Stimulated activated naive B cell treated with anti-CD40 and anti-IgM and Interleukin-4, amounts not matched to agents 10 μg/mL and 1 μg/mL and 100 μg/mL, for 72 hours (primary cell): Measurements from ENCODE around the gene SCART1.
"Not testable (repeated sequence)": the region's sequence is repeated elsewhere in the genome, so short reads cannot be mapped to it uniquely, and the experiment has no call there.

Source experiments
- ATAC-seq, 2 donors: fragments of 150-1000 bp; cut with Tn5 transposase; replicated peaks; 2 replicates each; pipeline ENCODE4 v1.10.0; 2021; ENCODE audit warnings: moderate library complexity in 1 of 2
- DNase-seq: peaks from one replicate; pipeline ENCODE4 v3.0.0; 2021
- H3K27ac Mint-ChIP-seq: one replicate; pipeline ENCODE4 v1.8.0; 2022; ENCODE audit warnings: mild to moderate bottlenecking, mixed read lengths
- H3K27me3 Mint-ChIP-seq, 2 donors: one replicate each; pipeline ENCODE4 v1.8.0; 2022; ENCODE audit warnings: mixed read lengths in 2 of 2
- H3K36me3 Mint-ChIP-seq, 2 donors: one replicate each; pipeline ENCODE4 v1.8.0; 2022; ENCODE audit warnings: mixed read lengths in 2 of 2, mild to moderate bottlenecking in 1 of 2
- H3K4me1 Mint-ChIP-seq, 2 donors: one replicate each; pipeline ENCODE4 v1.8.0; 2022; ENCODE audit warnings: mixed read lengths in 2 of 2, mild to moderate bottlenecking in 1 of 2
- H3K4me3 Mint-ChIP-seq, 2 donors: one replicate each; pipeline ENCODE4 v1.8.0; 2022; ENCODE audit warnings: mild to moderate bottlenecking in 2 of 2, mixed read lengths in 2 of 2, moderate library complexity in 1 of 2
- H3K9me3 Mint-ChIP-seq, 2 donors: one replicate each; pipeline ENCODE4 v1.8.0; 2022; ENCODE audit warnings: mixed read lengths in 2 of 2, mild to moderate bottlenecking in 1 of 2

SCART1 gene

GRCh38 chr10:133453516-133454203, at the start of gene SCART1:
TSS of gene SCART1 (plus strand) at chr10:133453945. CDS start at chr10:133453998, 53 bp downstream.
- peaks cover 1 to 2% of the 10 kb centered on the region in 2 donors for H3K36me3 Mint-ChIP-seq
- no peak for DNase-seq
- no peak within 1 kb of the TSS for H3K4me3 Mint-ChIP-seq
- peaks cover 0 to 4% of the 10 kb centered on the region in 2 donors for H3K27me3 Mint-ChIP-seq
- ATAC-seq: no peak
- H3K9me3 Mint-ChIP-seq: peaks cover 4 to 6% of the 10 kb centered on the region in 2 donors
- no peaks in the 10 kb centered on the region for H3K4me1 Mint-ChIP-seq
- H3K27ac Mint-ChIP-seq: no peak within 1 kb of the TSS

GRCh38 chr10:133405272-133405671, 48.5 kb upstream of the SCART1 start:
- peaks cover 0 to under 1% of the 10 kb centered on the region in 2 donors for H3K9me3 Mint-ChIP-seq
- H3K4me1 Mint-ChIP-seq: peaks cover 36 to 70% of the 10 kb centered on the region in 2 donors
- H3K27ac Mint-ChIP-seq: no peak overlapping the region
- no peaks in the 10 kb centered on the region for H3K27me3 Mint-ChIP-seq
- peaks cover 60 to 85% of the 10 kb centered on the region in 2 donors for H3K36me3 Mint-ChIP-seq
- ATAC-seq (no peak), DNase-seq (no peak)
- no peak overlapping the region for H3K4me3 Mint-ChIP-seq

GRCh38 chr10:133405844-133406527, 47.8 kb upstream of the SCART1 start:
- Mint-ChIP-seq H3K9me3 (peaks cover 3% of the 10 kb centered on the region in 2 donors), H3K36me3 (peaks cover 66 to 88% of the 10 kb centered on the region in 2 donors), H3K4me1 (peaks cover 32 to 63% of the 10 kb centered on the region in 2 donors), H3K4me3 (no peak overlapping the region), H3K27me3 (no peaks in the 10 kb centered on the region), H3K27ac (no peak overlapping the region)
- DNase-seq (no peak), ATAC-seq (peak; percentile 25 to 56)

GRCh38 chr10:133411523-133412380, 42.0 kb upstream of the SCART1 start:
- no peak for DNase-seq
- Mint-ChIP-seq H3K36me3 (peaks cover 80 to 88% of the 10 kb centered on the region in 2 donors), H3K27ac (no peak overlapping the region), H3K4me3 (no peak overlapping the region), H3K27me3 (no peaks in the 10 kb centered on the region), H3K4me1 (peaks cover 12 to 27% of the 10 kb centered on the region in 2 donors), H3K9me3 (peaks cover 15 to 19% of the 10 kb centered on the region in 2 donors)
- no peak for ATAC-seq

- Mint-ChIP-seq H3K4me1 (peaks cover 9 to 27% of the 10 kb centered on the region in 2 donors), H3K27ac (no peak overlapping the region), H3K9me3 (peaks cover 15 to 19% of the 10 kb centered on the region in 2 donors), H3K4me3 (no peak overlapping the region), H3K27me3 (no peaks in the 10 kb centered on the region), H3K36me3 (peaks cover 74 to 82% of the 10 kb centered on the region in 2 donors)
- ATAC-seq (no peak), DNase-seq (no peak)
Measured at GRCh38 chr10:133412381-133412711, 41.4 kb upstream of the SCART1 start.

- peaks cover 66 to 76% of the 10 kb centered on the region in 2 donors for H3K36me3 Mint-ChIP-seq
- H3K4me3 Mint-ChIP-seq: not testable (repeated sequence)
Measured at GRCh38 chr10:133414401-133414800, 39.3 kb upstream of the SCART1 start.

GRCh38 chr10:133415752-133416151, 38.0 kb upstream of the SCART1 start:
- no peak overlapping the region for H3K4me3 Mint-ChIP-seq
- H3K4me1 Mint-ChIP-seq: peaks cover 3 to 11% of the 10 kb centered on the region in 2 donors
- peaks cover 59 to 70% of the 10 kb centered on the region in 2 donors for H3K36me3 Mint-ChIP-seq
- no peaks in the 10 kb centered on the region for H3K27me3 Mint-ChIP-seq
- H3K9me3 Mint-ChIP-seq: peaks cover 14 to 18% of the 10 kb centered on the region in 2 donors
- DNase-seq (no peak), ATAC-seq (no peak)
- H3K27ac Mint-ChIP-seq: peak overlapping the region; percentile 9

More at GRCh38 chr10:133414401-133414800, 39.3 kb upstream of the SCART1 start:
- not testable (repeated sequence) for DNase-seq, H3K27me3 Mint-ChIP-seq, ATAC-seq, H3K27ac Mint-ChIP-seq
- H3K9me3 Mint-ChIP-seq: peaks cover 15 to 19% of the 10 kb centered on the region in 2 donors
- peaks cover 4 to 17% of the 10 kb centered on the region in 2 donors for H3K4me1 Mint-ChIP-seq

- peaks cover 41 to 53% of the 10 kb centered on the region in 2 donors for H3K36me3 Mint-ChIP-seq
- peaks cover 0 to 4% of the 10 kb centered on the region in 2 donors for H3K9me3 Mint-ChIP-seq
- no peak for ATAC-seq
- no peak for DNase-seq
- no peaks in the 10 kb centered on the region for H3K27me3 Mint-ChIP-seq
- H3K27ac Mint-ChIP-seq: peak overlapping the region; percentile 66
- H3K4me3 Mint-ChIP-seq: no peak overlapping the region
- peaks cover 6 to 12% of the 10 kb centered on the region in 2 donors for H3K4me1 Mint-ChIP-seq
Measured at GRCh38 chr10:133418289-133418993, 35.3 kb upstream of the SCART1 start.

- Mint-ChIP-seq H3K36me3 (peaks cover 37 to 48% of the 10 kb centered on the region in 2 donors), H3K9me3 (peaks cover 0 to 4% of the 10 kb centered on the region in 2 donors)
Measured at GRCh38 chr10:133419211-133419950, 34.4 kb upstream of the SCART1 start.

GRCh38 chr10:133420028-133420427, 33.7 kb upstream of the SCART1 start:
- H3K27me3 Mint-ChIP-seq: no peaks in the 10 kb centered on the region
- no peak overlapping the region for H3K4me3 Mint-ChIP-seq
- H3K27ac Mint-ChIP-seq: no peak overlapping the region
- H3K4me1 Mint-ChIP-seq: peaks cover 8 to 12% of the 10 kb centered on the region in 2 donors
- DNase-seq (no peak), ATAC-seq (no peak)
- H3K36me3 Mint-ChIP-seq: peaks cover 30 to 42% of the 10 kb centered on the region in 2 donors
- H3K9me3 Mint-ChIP-seq: peaks cover 0 to 4% of the 10 kb centered on the region in 2 donors

More at GRCh38 chr10:133419211-133419950, 34.4 kb upstream of the SCART1 start:
- H3K4me1 Mint-ChIP-seq: peaks cover 8 to 12% of the 10 kb centered on the region in 2 donors
- no peak overlapping the region for H3K4me3 Mint-ChIP-seq
- no peaks in the 10 kb centered on the region for H3K27me3 Mint-ChIP-seq
- no peak for DNase-seq
- no peak for ATAC-seq
- H3K27ac Mint-ChIP-seq: no peak overlapping the region

- Mint-ChIP-seq H3K4me3 (no peak overlapping the region), H3K27me3 (no peaks in the 10 kb centered on the region), H3K27ac (no peak overlapping the region), H3K4me1 (peaks cover 8 to 12% of the 10 kb centered on the region in 2 donors), H3K36me3 (peaks cover 25 to 36% of the 10 kb centered on the region in 2 donors), H3K9me3 (peaks cover 0 to 2% of the 10 kb centered on the region in 2 donors)
- ATAC-seq: no peak
- DNase-seq: no peak
Measured at GRCh38 chr10:133420579-133420978, 33.2 kb upstream of the SCART1 start.

GRCh38 chr10:133421336-133422222, 32.2 kb upstream of the SCART1 start:
- Mint-ChIP-seq H3K4me3 (peak overlapping the region in 1 of 2 donors; percentile 45), H3K36me3 (peaks cover 20 to 29% of the 10 kb centered on the region in 2 donors)

More at GRCh38 chr10:133421336-133422222, 32.2 kb upstream of the SCART1 start:
- DNase-seq (peak; percentile 0), ATAC-seq (no peak)
- H3K9me3 Mint-ChIP-seq: no peaks in the 10 kb centered on the region
- peak overlapping the region; percentile 51 for H3K27ac Mint-ChIP-seq
- peaks cover 8 to 12% of the 10 kb centered on the region in 2 donors for H3K4me1 Mint-ChIP-seq
- H3K27me3 Mint-ChIP-seq: no peaks in the 10 kb centered on the region
